Measurements from ENCODE around the gene POU2F1.

DNA sequence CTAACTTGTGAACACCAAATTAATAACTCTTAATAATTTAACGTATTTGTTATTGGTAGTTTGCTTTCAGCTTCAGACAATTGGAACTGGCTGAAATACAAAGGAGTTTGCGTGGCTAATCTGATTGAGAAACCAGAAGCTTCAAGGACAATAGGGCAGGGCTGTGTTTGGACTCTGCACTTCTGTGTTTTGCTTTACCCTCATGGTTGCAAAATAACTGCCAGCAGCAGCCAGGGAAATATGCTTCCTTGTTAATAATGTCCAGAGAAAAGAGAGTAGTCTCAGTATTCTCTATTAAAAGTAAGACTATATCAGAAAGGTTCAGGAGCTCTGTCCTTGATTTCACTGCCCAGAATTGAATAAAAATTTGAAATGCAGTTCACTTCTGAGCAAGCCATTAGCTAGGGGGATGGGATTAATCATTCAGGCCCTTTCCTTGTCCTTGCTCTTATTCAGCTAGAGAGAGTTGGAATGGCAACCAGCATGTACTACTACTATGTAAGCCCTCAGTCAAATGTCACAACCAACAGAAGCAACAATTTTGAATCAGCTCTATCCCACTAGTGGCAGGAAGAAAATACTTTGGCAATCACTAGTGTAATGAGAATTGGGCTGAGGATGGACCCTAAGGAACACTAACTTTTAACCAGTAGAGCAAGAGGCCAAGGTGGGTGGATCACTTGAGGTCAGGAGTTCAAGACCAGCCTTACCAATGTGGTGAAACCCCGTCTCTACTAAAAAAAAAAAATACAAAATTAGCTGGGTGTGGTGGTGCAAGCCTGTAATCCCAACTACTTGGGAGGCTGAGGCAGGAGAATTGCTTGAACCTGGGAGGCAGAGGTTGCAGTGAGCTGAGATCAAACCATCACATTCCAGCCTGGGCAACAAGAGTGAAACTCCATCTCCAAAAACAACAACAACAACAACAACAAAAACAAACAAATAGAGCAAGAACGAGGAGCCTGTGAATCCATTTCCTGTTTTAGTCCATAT, 76.8 kb downstream of the POU2F1 start:
- TF ChIP-seq, protein P1, sequence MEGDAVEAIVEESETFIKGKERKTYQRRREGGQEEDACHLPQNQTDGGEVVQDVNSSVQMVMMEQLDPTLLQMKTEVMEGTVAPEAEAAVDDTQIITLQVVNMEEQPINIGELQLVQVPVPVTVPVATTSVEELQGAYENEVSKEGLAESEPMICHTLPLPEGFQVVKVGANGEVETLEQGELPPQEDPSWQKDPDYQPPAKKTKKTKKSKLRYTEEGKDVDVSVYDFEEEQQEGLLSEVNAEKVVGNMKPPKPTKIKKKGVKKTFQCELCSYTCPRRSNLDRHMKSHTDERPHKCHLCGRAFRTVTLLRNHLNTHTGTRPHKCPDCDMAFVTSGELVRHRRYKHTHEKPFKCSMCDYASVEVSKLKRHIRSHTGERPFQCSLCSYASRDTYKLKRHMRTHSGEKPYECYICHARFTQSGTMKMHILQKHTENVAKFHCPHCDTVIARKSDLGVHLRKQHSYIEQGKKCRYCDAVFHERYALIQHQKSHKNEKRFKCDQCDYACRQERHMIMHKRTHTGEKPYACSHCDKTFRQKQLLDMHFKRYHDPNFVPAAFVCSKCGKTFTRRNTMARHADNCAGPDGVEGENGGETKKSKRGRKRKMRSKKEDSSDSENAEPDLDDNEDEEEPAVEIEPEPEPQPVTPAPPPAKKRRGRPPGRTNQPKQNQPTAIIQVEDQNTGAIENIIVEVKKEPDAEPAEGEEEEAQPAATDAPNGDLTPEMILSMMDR (conservative IDR thresholded peaks at IDR 0.05; ENCODE audit: low read depth in 2 of 2), result no peak
- TF ChIP-seq POLR2AphosphoS5 (IDR thresholded peaks at IDR 0.05; ENCODE audit: low read depth), result no peak
